ENCODE data around the gene CNN1. TPM values are rescaled to one million over a fixed set of nuclear protein-coding genes. Genes with fewer than 3 reads are reported as not detected.
A peak's percentile ranks its signal among the peaks of the same experiment; 100 is the strongest.

The CNN1 gene
- total and polyA plus RNA-seq, 4 experiments from 2014 or later, result not detected

GRCh38 chr19:11506967-11507366 is 31.7 kb upstream of the CNN1 start:
- no peak for DNase-seq
- POLR2A ChIA-PET (ENCODE audit: partially characterized antibody), result interaction anchor here (2.5 kb wide), 1 partner anchor 22 kb away, joined by 11 read pairs; the partner anchor contains the start of gene ECSIT
- peak overlapping the region; percentile 40 to 92 (median 74) for H3K4me3 Mint-ChIP-seq
- H3K36me3 Mint-ChIP-seq, result peaks cover 5 to 16% of the 10 kb centered on the region in 2 donors
- Histone ChIP-seq H3K36me3 (ENCODE audit: insufficient read depth, low read length) (peaks cover 5% of the 10 kb centered on the region), H3K27me3 (ENCODE audit: insufficient read depth, low read length) (no peaks in the 10 kb centered on the region), H3K4me3 (ENCODE audit: low read length in 2 of 2) (no peak overlapping the region), H3K27ac (ENCODE audit: low read depth, low read length) (no peak overlapping the region), H3K9me3 (ENCODE audit: control insufficient read depth in 1 of 2, low read length in 2 of 2) (no peaks in the 10 kb centered on the region), H3K4me1 (ENCODE audit: insufficient read depth, low read length) (peaks cover 14% of the 10 kb centered on the region)
- no peaks in the 10 kb centered on the region for H3K9me3 Mint-ChIP-seq
- CTCF ChIA-PET (ENCODE audit: partially characterized antibody), result no interaction called here
- intact Hi-C loops (cut with micrococcal nuclease), result no loop called here
- H3K4me1 Mint-ChIP-seq, result peaks cover 8 to 24% (median 16%) of the 10 kb centered on the region in 4 donors
- H3K27ac Mint-ChIP-seq, result peak overlapping the region in 3 of 7 donors; percentile 57 to 67 (median 60)
- H3K27me3 Mint-ChIP-seq, result no peaks in the 10 kb centered on the region

GRCh38 chr19:11507370-11508078 is 31.1 kb upstream of the CNN1 start:
- Histone ChIP-seq H3K27me3 (ENCODE audit: insufficient read depth, low read length) (no peaks in the 10 kb centered on the region), H3K36me3 (ENCODE audit: insufficient read depth, low read length) (peaks cover 5% of the 10 kb centered on the region), H3K4me3 (ENCODE audit: low read length in 2 of 2) (no peak overlapping the region), H3K9me3 (ENCODE audit: control insufficient read depth in 1 of 2, low read length in 2 of 2) (no peaks in the 10 kb centered on the region), H3K27ac (ENCODE audit: low read depth, low read length) (no peak overlapping the region), H3K4me1 (ENCODE audit: insufficient read depth, low read length) (peaks cover 14% of the 10 kb centered on the region)
- CTCF ChIA-PET (ENCODE audit: partially characterized antibody), result no interaction called here
- peaks cover 5 to 18% of the 10 kb centered on the region in 2 donors for H3K36me3 Mint-ChIP-seq
- intact Hi-C loops (cut with micrococcal nuclease), result no loop called here
- H3K4me1 Mint-ChIP-seq, result peaks cover 8 to 24% (median 16%) of the 10 kb centered on the region in 4 donors
- peak overlapping the region in 4 of 8 donors; percentile 15 to 54 (median 38) for H3K4me3 Mint-ChIP-seq
- H3K9me3 Mint-ChIP-seq, result no peaks in the 10 kb centered on the region
- peak overlapping the region in 4 of 7 donors; percentile 8 to 60 (median 57) for H3K27ac Mint-ChIP-seq
- POLR2A ChIA-PET (ENCODE audit: partially characterized antibody), result interaction anchor here (1.7 to 2.5 kb wide), 2 partner anchors 21 to 22 kb away, joined by 4 to 11 read pairs; partner anchors contain the start of gene ECSIT
- H3K27me3 Mint-ChIP-seq, result no peaks in the 10 kb centered on the region
- DNase-seq, result no peak

- ChIA-PET POLR2A (ENCODE audit: partially characterized antibody) (no interaction called here), CTCF (ENCODE audit: partially characterized antibody) (no interaction called here)
- H3K4me1 Mint-ChIP-seq, result peaks cover 2 to 13% (median 5%) of the 10 kb centered on the region in 4 donors
- H3K27ac Mint-ChIP-seq, result no peak overlapping the region
- H3K9me3 Mint-ChIP-seq, result no peaks in the 10 kb centered on the region
- Histone ChIP-seq H3K27ac (ENCODE audit: low read depth, low read length) (no peak overlapping the region), H3K36me3 (ENCODE audit: insufficient read depth, low read length) (peaks cover 9% of the 10 kb centered on the region), H3K4me3 (ENCODE audit: low read length in 2 of 2) (no peak overlapping the region), H3K27me3 (ENCODE audit: insufficient read depth, low read length) (no peaks in the 10 kb centered on the region), H3K9me3 (ENCODE audit: control insufficient read depth in 1 of 2, low read length in 2 of 2) (no peaks in the 10 kb centered on the region), H3K4me1 (ENCODE audit: insufficient read depth, low read length) (peaks cover 6% of the 10 kb centered on the region)
- DNase-seq, result no peak
- no peak overlapping the region for H3K4me3 Mint-ChIP-seq
- intact Hi-C loops (cut with micrococcal nuclease), result no loop called here
- H3K36me3 Mint-ChIP-seq, result peaks cover 10 to 26% of the 10 kb centered on the region in 2 donors
- H3K27me3 Mint-ChIP-seq, result no peaks in the 10 kb centered on the region
Measured at GRCh38 chr19:11510444-11510843, 28.2 kb upstream of the CNN1 start.

- DNase-seq, result no peak
- Mint-ChIP-seq H3K27ac (peak overlapping the region in 1 of 7 donors; percentile 57), H3K4me1 (peaks cover 0 to 3% (median 0%) of the 10 kb centered on the region in 4 donors), H3K27me3 (no peaks in the 10 kb centered on the region), H3K9me3 (no peaks in the 10 kb centered on the region), H3K4me3 (no peak overlapping the region), H3K36me3 (peaks cover 15 to 37% of the 10 kb centered on the region in 2 donors)
- POLR2A ChIA-PET (ENCODE audit: partially characterized antibody), result no interaction called here
- CTCF ChIA-PET (ENCODE audit: partially characterized antibody), result no interaction called here
- no peak overlapping the region for H3K27ac ChIP-seq (ENCODE audit: low read depth, low read length)
- intact Hi-C loops (cut with micrococcal nuclease), result no loop called here
- H3K4me3 ChIP-seq (ENCODE audit: low read length in 2 of 2), result no peak overlapping the region
- peaks cover 12% of the 10 kb centered on the region for H3K36me3 ChIP-seq (ENCODE audit: insufficient read depth, low read length)
- H3K9me3 ChIP-seq (ENCODE audit: control insufficient read depth in 1 of 2, low read length in 2 of 2), result no peaks in the 10 kb centered on the region
- no peaks in the 10 kb centered on the region for H3K27me3 ChIP-seq (ENCODE audit: insufficient read depth, low read length)
- no peaks in the 10 kb centered on the region for H3K4me1 ChIP-seq (ENCODE audit: insufficient read depth, low read length)
Measured at GRCh38 chr19:11513946-11514345, 24.7 kb upstream of the CNN1 start.

- Histone ChIP-seq H3K9me3 (ENCODE audit: control insufficient read depth in 1 of 2, low read length in 2 of 2) (no peaks in the 10 kb centered on the region), H3K27me3 (ENCODE audit: insufficient read depth, low read length) (no peaks in the 10 kb centered on the region), H3K36me3 (ENCODE audit: insufficient read depth, low read length) (peaks cover 3% of the 10 kb centered on the region), H3K27ac (ENCODE audit: low read depth, low read length) (no peak overlapping the region), H3K4me1 (ENCODE audit: insufficient read depth, low read length) (no peaks in the 10 kb centered on the region), H3K4me3 (ENCODE audit: low read length in 2 of 2) (no peak overlapping the region)
- H3K9me3 Mint-ChIP-seq, result no peaks in the 10 kb centered on the region
- peaks cover 22 to 35% of the 10 kb centered on the region in 2 donors for H3K36me3 Mint-ChIP-seq
- no peak overlapping the region for H3K4me3 Mint-ChIP-seq
- no peaks in the 10 kb centered on the region for H3K27me3 Mint-ChIP-seq
- H3K27ac Mint-ChIP-seq, result peak overlapping the region in 1 of 7 donors; percentile 56
- POLR2A ChIA-PET (ENCODE audit: partially characterized antibody), result interaction anchor here (1.0 kb wide), 1 partner anchor 17 kb away, joined by 4 read pairs; no protein-coding TSS in a partner anchor
- intact Hi-C loops (cut with micrococcal nuclease), result no loop called here
- no peak for DNase-seq
- CTCF ChIA-PET (ENCODE audit: partially characterized antibody), result no interaction called here
- H3K4me1 Mint-ChIP-seq, result peaks cover 0 to 13% (median 1%) of the 10 kb centered on the region in 4 donors
Measured at GRCh38 chr19:11519138-11519537, 19.5 kb upstream of the CNN1 start.

- ChIA-PET CTCF (ENCODE audit: partially characterized antibody) (interaction anchor here (0.6 to 1.2 kb wide), 6 partner anchors 8 to 46 kb away, joined by 3 to 4 read pairs (median 3); partner anchors contain the start of gene ELOF1), POLR2A (ENCODE audit: partially characterized antibody) (interaction anchor here (0.7 to 2.3 kb wide), 12 partner anchors 8 to 648 kb away, joined by 3 to 20 read pairs (median 5); partner anchors contain the start of genes ACP5, ELOF1, PRKCSH and SWSAP1)
- no peaks in the 10 kb centered on the region for H3K27me3 ChIP-seq (ENCODE audit: insufficient read depth, low read length)
- intact Hi-C loops (cut with micrococcal nuclease), result loop anchor here (1.0 kb wide), 3 partner anchors 23 to 93 kb away; partner anchors contain the start of genes ELOF1, ODAD3, PRKCSH and ZNF653
- peak within 1 kb of the TSS; percentile 91 to 98 (median 97) for H3K27ac Mint-ChIP-seq
- H3K27ac ChIP-seq (ENCODE audit: low read depth, low read length), result peak within 1 kb of the TSS; percentile 76
- DNase-seq, result peak; percentile 90 to 95 (median 92)
- H3K9me3 Mint-ChIP-seq, result no peaks in the 10 kb centered on the region
- peaks cover 0 to 4% of the 10 kb centered on the region in 2 donors for H3K36me3 Mint-ChIP-seq
- H3K4me3 Mint-ChIP-seq, result peak within 1 kb of the TSS; percentile 94 to 99 (median 98)
- H3K4me1 ChIP-seq (ENCODE audit: insufficient read depth, low read length), result peaks cover 15% of the 10 kb centered on the region
- no peaks in the 10 kb centered on the region for H3K36me3 ChIP-seq (ENCODE audit: insufficient read depth, low read length)
- H3K4me1 Mint-ChIP-seq, result peaks cover 13 to 21% (median 18%) of the 10 kb centered on the region in 4 donors
- H3K27me3 Mint-ChIP-seq, result no peaks in the 10 kb centered on the region
- no peaks in the 10 kb centered on the region for H3K9me3 ChIP-seq (ENCODE audit: control insufficient read depth in 1 of 2, low read length in 2 of 2)
- peak within 1 kb of the TSS; percentile 70 to 83 for H3K4me3 ChIP-seq (ENCODE audit: low read length in 2 of 2)
Measured at GRCh38 chr19:11528551-11529341, 9.9 kb upstream of the CNN1 start, which contains the start of gene ECSIT. ECSIT (minus strand) TSS chr19:11529134; CDS start chr19:11519170, 9,964 bp downstream.

Data from CD4-positive, alpha-beta memory T cell (primary cell).